ENCODE measurements around the gene GPBAR1. TPM values are rescaled to one million over a fixed set of nuclear protein-coding genes. Genes with fewer than 3 reads are reported as not detected.

The GPBAR1 gene
- polyA plus RNA-seq, 3 donors: 26.0 to 181 (median 143) TPM

DNA sequence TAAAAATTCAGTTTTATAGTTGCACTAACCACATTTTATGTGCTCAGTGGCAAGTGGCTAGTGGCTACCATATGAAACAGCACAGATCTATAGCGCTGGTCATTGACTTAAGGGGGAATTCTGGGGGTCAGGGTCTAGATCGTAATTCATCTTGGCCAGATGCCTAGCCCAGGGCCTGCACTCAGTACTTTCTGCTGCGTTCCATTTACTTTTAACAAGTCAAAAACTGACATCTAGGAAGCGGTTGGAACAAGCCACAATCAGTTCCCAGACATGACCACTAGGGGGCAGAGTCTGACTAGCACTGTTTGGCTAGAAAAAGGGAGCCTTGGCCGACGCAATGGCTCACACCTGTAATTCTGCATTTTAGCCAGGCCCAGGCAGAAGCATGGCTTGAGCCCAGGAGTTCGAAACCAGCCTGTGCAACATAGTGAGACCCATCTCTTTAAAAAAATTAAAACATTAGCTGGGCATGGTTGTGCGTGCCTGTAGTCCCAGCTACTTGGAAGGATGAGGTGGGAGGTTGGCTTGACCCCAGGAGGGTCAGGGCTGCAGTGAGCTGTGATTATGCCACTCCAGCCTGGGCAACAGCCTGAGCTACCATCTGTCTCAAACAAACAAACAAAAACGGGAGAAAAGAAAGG, 40.5 kb downstream of the GPBAR1 start:
- no peaks in the 10 kb centered on the region for H3K27me3 ChIP-seq (ENCODE audit: control insufficient read depth in 2 of 2, insufficient read depth in 2 of 2, low read length in 2 of 2)
- no peak overlapping the region for H3K4me3 Mint-ChIP-seq
- H3K27me3 Mint-ChIP-seq (ENCODE audit: low read depth in 3 of 3): peaks cover 0 to 4% (median 0%) of the 10 kb centered on the region in 3 donors
- 0% methylated on average over 5 of the region's 9 CpGs for WGBS (ENCODE audit: insufficient coverage)
- no peak overlapping the region for H3K4me2 ChIP-seq (replicated peaks; ENCODE audit: extremely low read depth, low read length, poor library complexity, severe bottlenecking)
- no peak overlapping the region for H3K27ac ChIP-seq (ENCODE audit: low read depth in 1 of 2, low read length in 2 of 2)
- H3K79me2 ChIP-seq (ENCODE audit: insufficient read depth, low read length): no peaks in the 10 kb centered on the region
- DNase-seq: peak; percentile 79 to 93 (median 84)
- H3K9me3 ChIP-seq (replicated peaks in 1 of 2; ENCODE audit: control insufficient read depth in 1 of 2, insufficient read depth in 1 of 2, low read length in 2 of 2): no peaks in the 10 kb centered on the region
- no peak overlapping the region for H2AFZ ChIP-seq (ENCODE audit: insufficient read depth, low read depth, low read length, poor library complexity, severe bottlenecking)
- H3K27ac Mint-ChIP-seq: peak overlapping the region in 5 of 7 donors; percentile 42 to 82 (median 66)
- peaks cover 2 to 8% of the 10 kb centered on the region in 2 donors for H3K4me1 ChIP-seq (ENCODE audit: control insufficient read depth in 1 of 2, insufficient read depth in 2 of 2, low read length in 2 of 2)
- no peak overlapping the region for H3K4me3 ChIP-seq (replicated peaks in 1 of 3; ENCODE audit: low read depth in 2 of 3, low read length in 3 of 3)
- no peaks in the 10 kb centered on the region for H3K9me3 Mint-ChIP-seq
- H3K4me1 Mint-ChIP-seq: peaks cover 13% of the 10 kb centered on the region
- H4K20me1 ChIP-seq (ENCODE audit: insufficient read depth, low read length): no peaks in the 10 kb centered on the region
- no peaks in the 10 kb centered on the region for H3K36me3 ChIP-seq (replicated peaks in 1 of 2; ENCODE audit: control insufficient read depth in 1 of 2, insufficient read depth in 2 of 2, low read length in 2 of 2)
- H3K36me3 Mint-ChIP-seq: no peaks in the 10 kb centered on the region
- intact Hi-C loops (cut with micrococcal nuclease): loop anchor here (2.0 kb wide), 2 partner anchors 56 to 58 kb away; partner anchors contain the start of gene CATIP (in 1 of the 2)
- H3K9ac ChIP-seq (ENCODE audit: insufficient read depth, low read length, poor library complexity, severe bottlenecking): no peak overlapping the region
- TF ChIP-seq, protein P1, sequence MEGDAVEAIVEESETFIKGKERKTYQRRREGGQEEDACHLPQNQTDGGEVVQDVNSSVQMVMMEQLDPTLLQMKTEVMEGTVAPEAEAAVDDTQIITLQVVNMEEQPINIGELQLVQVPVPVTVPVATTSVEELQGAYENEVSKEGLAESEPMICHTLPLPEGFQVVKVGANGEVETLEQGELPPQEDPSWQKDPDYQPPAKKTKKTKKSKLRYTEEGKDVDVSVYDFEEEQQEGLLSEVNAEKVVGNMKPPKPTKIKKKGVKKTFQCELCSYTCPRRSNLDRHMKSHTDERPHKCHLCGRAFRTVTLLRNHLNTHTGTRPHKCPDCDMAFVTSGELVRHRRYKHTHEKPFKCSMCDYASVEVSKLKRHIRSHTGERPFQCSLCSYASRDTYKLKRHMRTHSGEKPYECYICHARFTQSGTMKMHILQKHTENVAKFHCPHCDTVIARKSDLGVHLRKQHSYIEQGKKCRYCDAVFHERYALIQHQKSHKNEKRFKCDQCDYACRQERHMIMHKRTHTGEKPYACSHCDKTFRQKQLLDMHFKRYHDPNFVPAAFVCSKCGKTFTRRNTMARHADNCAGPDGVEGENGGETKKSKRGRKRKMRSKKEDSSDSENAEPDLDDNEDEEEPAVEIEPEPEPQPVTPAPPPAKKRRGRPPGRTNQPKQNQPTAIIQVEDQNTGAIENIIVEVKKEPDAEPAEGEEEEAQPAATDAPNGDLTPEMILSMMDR (IDR thresholded peaks at IDR 0.05): peak; percentile 92

DNA sequence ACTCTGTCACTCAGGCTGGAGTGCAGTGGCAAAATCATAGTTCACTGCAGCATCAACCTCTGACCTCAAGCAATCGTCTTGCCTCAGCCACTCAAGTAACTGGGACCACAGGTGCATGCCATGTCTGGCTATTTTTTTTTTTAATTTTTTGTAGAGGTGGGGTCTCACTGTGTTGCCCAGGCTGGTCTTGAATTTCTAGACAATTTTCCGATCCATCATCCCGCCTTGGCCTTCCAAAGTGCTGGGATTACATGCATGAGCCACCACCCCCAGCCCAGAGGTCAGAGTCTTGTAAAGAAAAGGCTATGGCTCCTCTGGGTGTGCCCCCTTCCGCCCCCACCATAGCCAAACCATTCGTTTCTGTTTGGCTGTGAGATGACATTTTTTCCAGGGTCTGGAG, 44.6 kb downstream of the GPBAR1 start:
- Histone ChIP-seq H3K27ac (ENCODE audit: low read depth in 1 of 2, low read length in 2 of 2) (no peak overlapping the region), H3K4me3 (replicated peaks in 1 of 3; ENCODE audit: low read depth in 2 of 3, low read length in 3 of 3) (no peak overlapping the region), H3K4me2 (replicated peaks; ENCODE audit: extremely low read depth, low read length, poor library complexity, severe bottlenecking) (no peak overlapping the region), H2AFZ (ENCODE audit: insufficient read depth, low read depth, low read length, poor library complexity, severe bottlenecking) (no peak overlapping the region), H3K27me3 (ENCODE audit: control insufficient read depth in 2 of 2, insufficient read depth in 2 of 2, low read length in 2 of 2) (no peaks in the 10 kb centered on the region), H3K9me3 (replicated peaks in 1 of 2; ENCODE audit: control insufficient read depth in 1 of 2, insufficient read depth in 1 of 2, low read length in 2 of 2) (no peaks in the 10 kb centered on the region), H3K9ac (ENCODE audit: insufficient read depth, low read length, poor library complexity, severe bottlenecking) (no peak overlapping the region), H4K20me1 (ENCODE audit: insufficient read depth, low read length) (no peaks in the 10 kb centered on the region), H3K36me3 (replicated peaks in 1 of 2; ENCODE audit: control insufficient read depth in 1 of 2, insufficient read depth in 2 of 2, low read length in 2 of 2) (no peaks in the 10 kb centered on the region), H3K79me2 (ENCODE audit: insufficient read depth, low read length) (no peaks in the 10 kb centered on the region), H3K4me1 (ENCODE audit: control insufficient read depth in 1 of 2, insufficient read depth in 2 of 2, low read length in 2 of 2) (peaks cover 10 to 22% of the 10 kb centered on the region in 2 donors)
- DNase-seq: no peak
- intact Hi-C loops (cut with micrococcal nuclease): no loop called here
- peaks cover 22% of the 10 kb centered on the region for H3K4me1 Mint-ChIP-seq
- WGBS (ENCODE audit: insufficient coverage): 100% methylated on average over 2 of the region's 5 CpGs
- H3K9me3 Mint-ChIP-seq: peaks cover 0 to 2% (median 0%) of the 10 kb centered on the region in 7 donors
- no peaks in the 10 kb centered on the region for H3K36me3 Mint-ChIP-seq
- H3K27me3 Mint-ChIP-seq (ENCODE audit: low read depth in 3 of 3): peaks cover 0 to 4% (median 0%) of the 10 kb centered on the region in 3 donors
- TF ChIP-seq, protein P1 (IDR thresholded peaks at IDR 0.05): no peak
- no peak overlapping the region for H3K4me3 Mint-ChIP-seq
- peak overlapping the region in 1 of 7 donors; percentile 24 for H3K27ac Mint-ChIP-seq
